HL-60/S4 (cell line): ENCODE results near the gene RPN2.

Source experiments
- in situ Hi-C: fragments of 300-500 bp; cut with MboI; formaldehyde crosslinking; loops from 2 replicates; pipeline ENCODE4 v1.14.3; 2022; ENCODE audit warnings: low sequenced_read_pairs

Gene RPN2

GRCh38 chr20:37261714-37262113 lies 82.6 kb downstream of the RPN2 start, which contains the start of gene GHRH:
Gene GHRH, minus strand, starts transcription at chr20:37261814. Its CDS starts 4,925 bp downstream, at chr20:37256889.
- in situ Hi-C loops = no loop called here

GRCh38 chr20:37262505-37262904 lies 83.4 kb downstream of the RPN2 start:
- in situ Hi-C loops = no loop called here

GRCh38 chr20:37263686-37264085 lies 84.6 kb downstream of the RPN2 start:
- in situ Hi-C loops = no loop called here

- in situ Hi-C loops = loop anchor here (5.0 kb wide), 1 partner anchor 262 kb away; the partner anchor contains the start of gene BLCAP
These were observed 86.0 kb downstream of the RPN2 start for GRCh38 chr20:37265152-37265551.

GRCh38 chr20:37266940-37267666 lies 88.0 kb downstream of the RPN2 start:
- in situ Hi-C loops = loop anchor here (5.0 kb wide), 1 partner anchor 260 kb away; the partner anchor contains the start of gene BLCAP

- in situ Hi-C loops = loop anchor here (5.0 kb wide), 1 partner anchor 260 kb away; the partner anchor contains the start of gene BLCAP
These were observed 88.7 kb downstream of the RPN2 start for GRCh38 chr20:37267667-37268313.

GRCh38 chr20:37270576-37271420 lies 91.7 kb downstream of the RPN2 start:
- in situ Hi-C loops = loop anchor here (5.0 kb wide), 1 partner anchor 117 kb away; no protein-coding TSS in a partner anchor

- in situ Hi-C loops = loop anchor here (5.0 kb wide), 1 partner anchor 116 kb away; no protein-coding TSS in a partner anchor
These were observed 92.3 kb downstream of the RPN2 start for GRCh38 chr20:37271421-37271768.

- in situ Hi-C loops = loop anchor here (5.0 kb wide), 1 partner anchor 113 kb away; no protein-coding TSS in a partner anchor
These were observed 94.9 kb downstream of the RPN2 start for GRCh38 chr20:37273988-37274387.

- in situ Hi-C loops = loop anchor here (5.0 kb wide), 1 partner anchor 112 kb away; no protein-coding TSS in a partner anchor
These were observed 95.9 kb downstream of the RPN2 start for GRCh38 chr20:37274851-37275524.

GRCh38 chr20:37276494-37277252 lies 97.5 kb downstream of the RPN2 start:
- in situ Hi-C loops = no loop called here

GRCh38 chr20:37277253-37277593 lies 98.1 kb downstream of the RPN2 start:
- in situ Hi-C loops = no loop called here

GRCh38 chr20:37278966-37279590 lies 99.9 kb downstream of the RPN2 start:
- in situ Hi-C loops = no loop called here

GRCh38 chr20:37279820-37280219 lies 100.7 kb downstream of the RPN2 start:
- in situ Hi-C loops = no loop called here

GRCh38 chr20:37280403-37280802 lies 101.3 kb downstream of the RPN2 start:
- in situ Hi-C loops = no loop called here

- in situ Hi-C loops = no loop called here
These were observed 103.4 kb downstream of the RPN2 start for GRCh38 chr20:37282556-37282955.

- in situ Hi-C loops = no loop called here
These were observed 104.5 kb downstream of the RPN2 start for GRCh38 chr20:37283530-37284195.

- in situ Hi-C loops = no loop called here
These were observed 105.6 kb downstream of the RPN2 start for GRCh38 chr20:37284691-37285161.
